ENCODE measurements around the gene PPP1R10.

Gene PPP1R10

GRCh38 chr6:30599625-30600324 is 17.3 kb downstream of the PPP1R10 start:
- no peak for DNase-seq

DNA sequence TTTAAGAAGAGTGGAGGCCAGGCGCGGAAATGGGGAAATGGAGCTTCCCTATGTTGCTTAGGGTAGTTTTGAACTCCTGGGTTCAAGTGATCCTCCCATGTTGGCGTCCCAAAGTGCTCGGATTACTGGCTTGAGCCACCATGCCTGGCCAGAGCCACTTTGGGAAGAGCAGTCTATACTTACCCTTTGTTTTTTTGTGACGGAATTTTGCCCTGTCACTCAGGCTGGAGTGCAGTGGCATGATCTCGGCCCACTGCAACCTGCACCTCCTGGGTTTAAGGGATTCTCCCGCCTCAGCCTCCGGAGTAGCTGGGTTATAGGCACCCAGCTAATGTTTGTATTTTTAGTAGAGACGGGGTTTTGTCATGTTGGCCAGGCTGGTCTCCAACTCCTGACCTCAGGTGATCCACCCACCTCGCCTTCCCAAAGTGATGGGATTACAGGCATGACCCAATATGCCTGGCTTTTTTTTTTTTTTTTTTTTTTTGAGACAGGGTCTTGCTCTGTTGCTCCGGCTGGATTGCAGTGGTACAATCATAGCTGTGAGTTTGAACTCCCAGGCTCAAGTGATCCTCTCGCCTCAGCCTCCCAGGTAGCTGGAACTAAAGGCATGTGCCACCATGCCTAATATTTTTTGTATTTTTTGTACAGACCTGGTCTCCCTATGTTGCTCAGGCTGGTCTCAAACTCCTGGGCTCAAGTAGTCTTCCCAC is 18.0 kb downstream of the PPP1R10 start:
- no peak for DNase-seq

DNA sequence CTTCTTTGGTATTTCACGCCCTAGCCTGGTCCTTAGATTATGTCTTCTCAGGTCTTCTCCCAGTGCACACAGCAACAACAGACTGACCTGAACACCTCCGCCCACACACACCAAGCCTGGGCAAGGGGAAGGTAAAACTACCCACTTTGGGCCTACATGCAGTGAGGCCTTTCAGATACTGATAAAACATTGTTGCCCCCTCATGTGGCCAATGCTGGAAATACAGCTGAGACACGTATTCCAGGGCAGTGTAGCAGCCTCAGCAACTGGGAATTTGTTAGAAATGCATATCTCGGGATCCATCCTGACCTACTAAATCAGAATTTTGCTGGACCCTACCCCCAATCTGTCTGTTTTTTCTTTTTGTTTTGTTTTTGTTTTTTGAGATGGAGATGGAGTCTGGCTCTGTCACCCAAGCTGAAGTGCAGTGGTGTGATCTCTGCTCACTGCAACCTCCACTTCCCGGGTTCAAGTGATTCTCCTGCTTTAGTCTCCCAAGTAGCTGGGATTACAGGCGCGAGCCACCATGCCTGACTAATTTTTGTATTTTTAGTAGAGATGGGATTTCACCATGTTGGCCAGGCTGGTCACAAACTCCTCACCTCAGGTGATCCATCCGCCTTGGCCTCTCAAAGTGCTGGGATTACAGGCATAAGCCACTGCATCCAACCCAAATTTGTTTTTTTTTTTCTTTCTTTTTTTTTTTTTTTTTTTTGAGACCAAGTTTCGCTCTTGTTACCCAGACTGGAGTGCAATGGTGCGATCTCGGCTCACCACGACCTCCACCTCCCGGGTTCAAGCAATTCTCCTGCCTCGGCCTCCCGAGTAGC is 19.5 kb downstream of the PPP1R10 start:
- peak in 42 of 56 donors; percentile 3 to 86 (median 36) for DNase-seq

- no peak for DNase-seq
Measured at GRCh38 chr6:30592287-30592686, 24.8 kb downstream of the PPP1R10 start.

DNA sequence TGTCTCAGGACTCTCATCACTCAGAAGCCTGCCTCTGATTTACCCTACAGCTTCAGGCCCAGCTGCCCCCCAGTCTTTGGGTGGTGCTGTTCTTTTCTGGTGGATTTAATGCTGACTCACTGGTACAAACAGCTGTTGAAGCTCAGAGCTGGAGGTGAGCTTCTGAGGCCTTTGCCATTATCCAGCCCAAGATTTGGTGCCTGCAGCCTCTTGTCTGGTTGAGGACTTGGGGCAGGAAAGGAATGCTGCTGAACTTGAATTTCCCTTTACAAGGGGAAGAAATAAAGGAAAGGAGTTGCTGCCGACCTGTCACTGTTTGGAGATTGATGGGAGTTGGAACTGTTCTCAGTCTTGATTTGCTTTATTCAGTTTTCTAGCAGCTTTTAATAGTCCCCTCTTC is 26.0 kb downstream of the PPP1R10 start:
- no peak for DNase-seq

- DNase-seq, result no peak
Measured at GRCh38 chr6:30590509-30590908, 26.5 kb downstream of the PPP1R10 start.

DNA sequence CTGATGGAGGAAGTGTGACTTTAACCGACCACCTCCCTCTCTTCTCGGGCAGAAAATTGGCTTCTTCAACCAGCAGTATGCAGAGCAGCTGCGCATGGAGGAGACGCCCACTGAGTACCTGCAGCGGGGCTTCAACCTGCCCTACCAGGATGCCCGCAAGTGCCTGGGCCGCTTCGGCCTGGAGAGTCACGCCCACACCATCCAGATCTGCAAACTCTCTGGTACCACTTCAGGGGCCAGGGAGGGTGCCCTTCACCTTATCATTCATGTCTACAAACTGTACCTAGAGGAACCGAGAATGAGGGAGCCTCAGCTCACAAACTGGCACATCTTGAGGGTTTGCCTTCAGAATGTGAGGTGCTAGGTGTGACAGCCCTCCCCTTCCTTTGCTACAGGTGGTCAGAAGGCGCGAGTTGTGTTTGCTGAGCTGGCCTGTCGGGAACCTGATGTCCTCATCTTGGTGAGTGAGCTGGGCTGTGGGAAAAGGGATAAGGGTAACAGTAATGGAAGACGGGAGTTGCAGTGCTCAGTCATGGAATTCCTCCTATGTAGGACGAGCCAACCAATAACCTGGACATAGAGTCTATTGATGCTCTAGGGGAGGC is 27.2 kb downstream of the PPP1R10 start:
- DNase-seq, result no peak

GRCh38 chr6:30583921-30584320 is 33.1 kb downstream of the PPP1R10 start:
- no peak for DNase-seq

GRCh38 chr6:30578051-30578450 is 39.0 kb downstream of the PPP1R10 start:
- DNase-seq, result no peak

DNA sequence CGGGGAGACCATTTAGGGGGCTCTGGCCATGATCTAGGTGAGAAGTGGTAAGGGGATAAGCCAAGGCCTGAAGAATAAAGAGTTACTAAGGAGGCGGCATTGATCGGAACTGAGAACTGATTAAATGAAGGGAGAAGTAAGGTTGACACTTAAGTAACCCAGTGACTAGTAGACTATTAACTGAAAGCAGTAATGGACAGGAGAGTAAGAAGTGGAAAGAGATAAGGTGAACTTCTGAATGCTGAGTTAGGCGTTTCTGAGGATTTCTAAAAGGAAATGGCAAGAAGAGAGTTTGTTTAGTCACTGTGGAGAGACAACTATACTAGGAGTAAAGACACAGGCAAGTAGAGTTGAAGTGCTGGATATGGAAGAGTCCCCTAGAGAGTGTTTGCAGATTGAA is 43.9 kb downstream of the PPP1R10 start:
- no peak for DNase-seq

DNA sequence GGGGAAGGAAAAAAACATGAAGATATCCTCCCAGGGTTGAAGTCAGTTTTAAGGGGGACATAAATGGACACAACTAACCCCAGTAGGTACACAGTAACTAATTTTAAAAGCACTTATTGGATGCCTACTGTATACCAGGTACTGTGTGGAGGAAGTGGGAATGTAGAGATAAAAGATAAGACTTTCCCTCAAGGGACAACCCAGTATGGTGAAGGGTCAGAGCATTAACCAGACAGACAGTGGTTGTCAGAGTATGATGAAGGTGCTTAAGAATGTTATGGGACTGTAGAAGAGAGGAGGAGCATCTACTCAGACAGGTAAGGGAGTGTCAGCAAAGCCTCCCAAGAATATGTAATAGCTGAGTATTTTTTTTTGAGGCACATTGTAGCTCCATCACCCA is 44.9 kb downstream of the PPP1R10 start:
- no peak for DNase-seq

- DNase-seq, result no peak
Measured at GRCh38 chr6:30571762-30572082, 45.3 kb downstream of the PPP1R10 start.

- peak; percentile 65 to 99 (median 96) for DNase-seq
Measured at GRCh38 chr6:30571075-30571761, 45.8 kb downstream of the PPP1R10 start, which contains the start of gene ABCF1. Gene ABCF1 (plus strand): TSS chr6:30571442. CDS start chr6:30571488, 46 bp downstream.

GRCh38 chr6:30570740-30571074 is 46.3 kb downstream of the PPP1R10 start:
- peak in 9 of 56 donors; percentile 36 to 67 (median 59) for DNase-seq

- no peak for DNase-seq
Measured at GRCh38 chr6:30570263-30570662, 46.8 kb downstream of the PPP1R10 start.

GRCh38 chr6:30568245-30568644 is 48.8 kb downstream of the PPP1R10 start:
- peak in 27 of 56 donors; percentile 3 to 63 (median 38) for DNase-seq

- no peak for DNase-seq
Measured at GRCh38 chr6:30565772-30566171, 51.3 kb downstream of the PPP1R10 start.

GRCh38 chr6:30564114-30564513 is 52.9 kb downstream of the PPP1R10 start:
- no peak for DNase-seq

DNA sequence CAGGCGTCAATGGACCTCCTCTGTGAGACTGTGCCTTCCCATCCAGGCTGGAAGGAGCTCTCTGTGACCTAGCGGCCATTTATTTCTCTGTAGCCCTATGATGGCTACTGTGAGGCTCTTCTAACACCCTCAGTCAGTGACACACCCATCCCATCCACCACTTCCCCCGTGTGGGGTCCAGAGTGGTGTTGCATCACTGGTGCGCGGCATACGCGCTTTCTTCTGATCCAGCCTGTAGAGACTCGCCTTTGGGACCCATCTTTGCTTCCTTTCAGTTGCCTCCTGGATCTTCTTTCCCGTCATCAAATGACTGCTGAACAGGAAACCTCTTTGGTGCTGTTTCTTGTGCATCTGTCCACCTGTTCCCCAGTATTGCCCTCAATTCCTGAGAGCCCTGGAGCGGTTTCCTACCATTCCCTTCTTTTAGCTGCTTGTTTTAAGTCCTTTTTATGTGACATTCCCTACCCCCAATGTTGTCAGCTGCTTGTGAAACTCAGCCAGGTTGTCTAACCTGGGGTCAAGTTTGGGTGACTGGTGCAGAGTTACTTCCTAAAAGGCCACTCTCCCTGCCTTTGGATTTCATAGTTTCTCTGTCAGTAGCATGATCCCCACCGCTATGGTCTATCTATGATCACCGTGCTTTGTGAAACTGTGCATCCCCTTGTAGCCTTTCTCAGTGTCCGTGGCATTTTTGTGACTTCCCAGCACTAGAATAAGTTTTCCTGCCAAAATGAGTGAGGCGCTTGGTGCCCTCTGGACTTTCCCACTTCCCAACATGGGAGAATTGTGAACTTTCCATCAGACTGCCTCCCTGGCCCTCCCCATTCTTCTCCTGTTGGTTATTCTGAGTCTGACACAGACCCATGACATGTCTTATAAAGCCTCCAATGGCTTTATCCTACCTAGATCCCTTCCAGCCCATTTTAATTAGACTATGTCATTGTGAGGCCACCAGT is 54.3 kb downstream of the PPP1R10 start:
- DNase-seq, result no peak

- no peak for DNase-seq
Measured at GRCh38 chr6:30560930-30561329, 56.1 kb downstream of the PPP1R10 start.
